Activated T-helper 2 cell treated with anti-CD3 and anti-CD28 coated beads, Interferon-gamma antibody, Interleukin-2, Interleukin-4, amounts not matched to agents 10 μg/mL and 5 μg/mL and 100 μg/mL, durations not matched to agents 14 hours and 24 hours and 36 hours (primary cell): ENCODE results near the gene AGAP3. TPM values are rescaled to one million over a fixed set of nuclear protein-coding genes. Genes with fewer than 3 reads are reported as not detected.

Experiments
- DNase-seq: peaks from one replicate; pipeline ENCODE4 v3.0.0; 2021; ENCODE audit warnings: low spot score
- H3K27ac Mint-ChIP-seq: one replicate; pipeline ENCODE4 v1.8.0; 2021; ENCODE audit warnings: mixed read lengths
- H3K27me3 Mint-ChIP-seq: one replicate; pipeline ENCODE4 v1.8.0; 2021; ENCODE audit warnings: low read depth, mixed read lengths
- H3K36me3 Mint-ChIP-seq: one replicate; pipeline ENCODE4 v1.8.0; 2021; ENCODE audit warnings: low read depth, mixed read lengths
- H3K4me1 Mint-ChIP-seq: one replicate; pipeline ENCODE4 v1.8.0; 2021; ENCODE audit warnings: low read depth, mixed read lengths
- H3K4me3 Mint-ChIP-seq: one replicate; pipeline ENCODE4 v1.8.0; 2021; ENCODE audit warnings: low read depth, mild to moderate bottlenecking, moderate library complexity, mixed read lengths
- H3K9me3 Mint-ChIP-seq: one replicate; pipeline ENCODE4 v1.8.0; 2021; ENCODE audit warnings: mixed read lengths
- intact Hi-C: fragments of 100-400 bp; cut with micrococcal nuclease; formaldehyde crosslinking; loops from one replicate; pipeline ENCODE4 v1.15.1; 2023
- total RNA-seq: library from RNA; stranded (reverse); gene quantifications from 2 replicates; pipeline ENCODE4 v1.2.3, GENCODE V29; 2022

The AGAP3 gene
- total RNA-seq, 1 donor from 2014 or later: 62.5 TPM

- intact Hi-C loops: loop anchor here (1.0 to 10.0 kb wide), 3 partner anchors 22 to 422 kb away; partner anchors contain the start of gene ABCF2
- H3K27me3 Mint-ChIP-seq: peaks cover 8% of the 10 kb centered on the region
- DNase-seq: no peak
- no peak overlapping the region for H3K27ac Mint-ChIP-seq
- peaks cover 4% of the 10 kb centered on the region for H3K36me3 Mint-ChIP-seq
- H3K9me3 Mint-ChIP-seq: no peaks in the 10 kb centered on the region
- H3K4me1 Mint-ChIP-seq: peaks cover 18% of the 10 kb centered on the region
- H3K4me3 Mint-ChIP-seq: peak overlapping the region; percentile 70
These were observed 2.8 kb downstream of the AGAP3 start for GRCh38 chr7:151088856-151089699.

GRCh38 chr7:151089893-151090730 is 3.8 kb downstream of the AGAP3 start:
- peaks cover 13% of the 10 kb centered on the region for H3K4me1 Mint-ChIP-seq
- H3K27ac Mint-ChIP-seq: no peak overlapping the region
- intact Hi-C loops: loop anchor here (5.0 to 10.0 kb wide), 2 partner anchors 135 to 423 kb away; partner anchors contain the start of gene ABCF2
- H3K27me3 Mint-ChIP-seq: peaks cover 5% of the 10 kb centered on the region
- no peaks in the 10 kb centered on the region for H3K9me3 Mint-ChIP-seq
- H3K4me3 Mint-ChIP-seq: no peak overlapping the region
- no peak for DNase-seq
- peaks cover 4% of the 10 kb centered on the region for H3K36me3 Mint-ChIP-seq

GRCh38 chr7:151091003-151091402 is 4.7 kb downstream of the AGAP3 start:
- Mint-ChIP-seq H3K4me3 (no peak overlapping the region), H3K9me3 (no peaks in the 10 kb centered on the region), H3K36me3 (peaks cover 4% of the 10 kb centered on the region), H3K27me3 (peaks cover 2% of the 10 kb centered on the region), H3K27ac (no peak overlapping the region), H3K4me1 (peaks cover 11% of the 10 kb centered on the region)
- intact Hi-C loops: no loop called here
- no peak for DNase-seq

- H3K27ac Mint-ChIP-seq: no peak overlapping the region
- intact Hi-C loops: no loop called here
- DNase-seq: no peak
- peaks cover 4% of the 10 kb centered on the region for H3K36me3 Mint-ChIP-seq
- peaks cover 2% of the 10 kb centered on the region for H3K27me3 Mint-ChIP-seq
- H3K4me1 Mint-ChIP-seq: peaks cover 11% of the 10 kb centered on the region
- no peak overlapping the region for H3K4me3 Mint-ChIP-seq
- H3K9me3 Mint-ChIP-seq: no peaks in the 10 kb centered on the region
These were observed 5.2 kb downstream of the AGAP3 start for GRCh38 chr7:151091431-151091830.

GRCh38 chr7:151091988-151092387 is 5.7 kb downstream of the AGAP3 start:
- intact Hi-C loops: no loop called here

GRCh38 chr7:151093748-151094147 is 7.5 kb downstream of the AGAP3 start:
- intact Hi-C loops: no loop called here
- H3K4me1 Mint-ChIP-seq: peaks cover 6% of the 10 kb centered on the region
- H3K9me3 Mint-ChIP-seq: no peaks in the 10 kb centered on the region
- no peak for DNase-seq
- no peak overlapping the region for H3K4me3 Mint-ChIP-seq
- H3K27me3 Mint-ChIP-seq: peaks cover 2% of the 10 kb centered on the region
- no peak overlapping the region for H3K27ac Mint-ChIP-seq
- H3K36me3 Mint-ChIP-seq: peaks cover 4% of the 10 kb centered on the region

More at GRCh38 chr7:151091988-151092387, 5.7 kb downstream of the AGAP3 start:
- Mint-ChIP-seq H3K27ac (no peak overlapping the region), H3K4me3 (no peak overlapping the region), H3K4me1 (peaks cover 11% of the 10 kb centered on the region), H3K9me3 (no peaks in the 10 kb centered on the region), H3K27me3 (peaks cover 2% of the 10 kb centered on the region), H3K36me3 (peaks cover 4% of the 10 kb centered on the region)
- no peak for DNase-seq

- H3K27me3 Mint-ChIP-seq: no peaks in the 10 kb centered on the region
- no peak for DNase-seq
- no peak overlapping the region for H3K27ac Mint-ChIP-seq
- H3K4me3 Mint-ChIP-seq: no peak overlapping the region
- no peaks in the 10 kb centered on the region for H3K36me3 Mint-ChIP-seq
- intact Hi-C loops: no loop called here
- H3K4me1 Mint-ChIP-seq: no peaks in the 10 kb centered on the region
- no peaks in the 10 kb centered on the region for H3K9me3 Mint-ChIP-seq
These were observed 8.4 kb downstream of the AGAP3 start for GRCh38 chr7:151094675-151095074.

GRCh38 chr7:151095123-151095797 is 9.0 kb downstream of the AGAP3 start:
- Mint-ChIP-seq H3K4me3 (no peak overlapping the region), H3K36me3 (no peaks in the 10 kb centered on the region), H3K27me3 (no peaks in the 10 kb centered on the region), H3K4me1 (no peaks in the 10 kb centered on the region), H3K9me3 (no peaks in the 10 kb centered on the region), H3K27ac (no peak overlapping the region)
- no peak for DNase-seq
- intact Hi-C loops: no loop called here

GRCh38 chr7:151095828-151096475 is 9.7 kb downstream of the AGAP3 start:
- intact Hi-C loops: no loop called here
- no peaks in the 10 kb centered on the region for H3K4me1 Mint-ChIP-seq
- DNase-seq: no peak
- H3K27me3 Mint-ChIP-seq: no peaks in the 10 kb centered on the region
- no peak overlapping the region for H3K4me3 Mint-ChIP-seq
- no peak overlapping the region for H3K27ac Mint-ChIP-seq
- no peaks in the 10 kb centered on the region for H3K36me3 Mint-ChIP-seq
- H3K9me3 Mint-ChIP-seq: no peaks in the 10 kb centered on the region

- Mint-ChIP-seq H3K27ac (no peak overlapping the region), H3K9me3 (no peaks in the 10 kb centered on the region), H3K4me1 (no peaks in the 10 kb centered on the region), H3K4me3 (no peak overlapping the region), H3K27me3 (no peaks in the 10 kb centered on the region), H3K36me3 (no peaks in the 10 kb centered on the region)
- intact Hi-C loops: no loop called here
- no peak for DNase-seq
These were observed 13.4 kb downstream of the AGAP3 start for GRCh38 chr7:151099486-151100211.

GRCh38 chr7:151100921-151101320 is 14.6 kb downstream of the AGAP3 start:
- intact Hi-C loops: no loop called here
- no peak for DNase-seq
- Mint-ChIP-seq H3K27me3 (no peaks in the 10 kb centered on the region), H3K27ac (no peak overlapping the region), H3K9me3 (no peaks in the 10 kb centered on the region), H3K4me3 (no peak overlapping the region), H3K36me3 (no peaks in the 10 kb centered on the region), H3K4me1 (no peaks in the 10 kb centered on the region)
